ENCODE results near the gene SSUH2.

GRCh38 chr3:8658306-8659212, 14.0 kb upstream of the SSUH2 start:
- TF ChIP-seq BHLHE40 (IDR thresholded peaks at IDR 0.05; ENCODE audit: low read depth, low read length) (no peak), MXI1 (IDR thresholded peaks at IDR 0.05; ENCODE audit: borderline replicate concordance, low read depth, low read length) (no peak), CTCF (conservative IDR thresholded peaks at IDR 0.05; ENCODE audit: low read depth, low read length) (no peak), USF2 (IDR thresholded peaks at IDR 0.05; ENCODE audit: low read depth, low read length) (no peak), RFX5 (IDR thresholded peaks at IDR 0.05; ENCODE audit: low read depth, low read length) (no peak), NFE2L2 (IDR thresholded peaks at IDR 0.05; ENCODE audit: low read depth, low read length) (no peak), FOS (IDR thresholded peaks at IDR 0.05; ENCODE audit: low read depth, low read length) (no peak), CEBPB (IDR thresholded peaks at IDR 0.05; ENCODE audit: low read depth, low read length) (no peak), POLR2A (IDR thresholded peaks at IDR 0.05; ENCODE audit: low read depth, low read length) (no peak), CHD1 (IDR thresholded peaks at IDR 0.05; ENCODE audit: low read depth, low read length) (no peak), MAFK (IDR thresholded peaks at IDR 0.05; ENCODE audit: low read depth, low read length) (no peak)
